ENCODE data around the gene EIF3M.
"Not testable (repeated sequence)": the region's sequence is repeated elsewhere in the genome, so short reads cannot be mapped to it uniquely, and the experiment has no call there.

EIF3M gene

DNA sequence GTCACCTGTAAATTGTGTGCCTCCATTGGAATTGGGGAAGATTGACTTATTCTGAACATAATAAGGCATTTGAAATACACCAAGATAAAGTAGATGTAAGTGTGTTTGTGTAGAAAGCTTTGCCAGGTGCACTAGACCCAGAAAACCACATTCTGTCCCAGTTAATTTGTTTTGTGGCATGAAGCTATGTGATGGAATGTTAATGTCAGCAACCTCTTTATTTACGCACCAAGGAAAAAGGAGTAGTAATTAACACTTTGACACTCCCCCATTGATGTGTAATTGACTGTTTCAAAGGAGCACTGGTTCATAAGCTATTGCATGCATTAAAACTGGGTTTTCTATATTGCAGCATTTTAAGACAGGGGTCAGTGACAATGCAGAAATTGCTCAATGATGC lies 14.3 kb downstream of the EIF3M start:
- no peak for DNase-seq

DNA sequence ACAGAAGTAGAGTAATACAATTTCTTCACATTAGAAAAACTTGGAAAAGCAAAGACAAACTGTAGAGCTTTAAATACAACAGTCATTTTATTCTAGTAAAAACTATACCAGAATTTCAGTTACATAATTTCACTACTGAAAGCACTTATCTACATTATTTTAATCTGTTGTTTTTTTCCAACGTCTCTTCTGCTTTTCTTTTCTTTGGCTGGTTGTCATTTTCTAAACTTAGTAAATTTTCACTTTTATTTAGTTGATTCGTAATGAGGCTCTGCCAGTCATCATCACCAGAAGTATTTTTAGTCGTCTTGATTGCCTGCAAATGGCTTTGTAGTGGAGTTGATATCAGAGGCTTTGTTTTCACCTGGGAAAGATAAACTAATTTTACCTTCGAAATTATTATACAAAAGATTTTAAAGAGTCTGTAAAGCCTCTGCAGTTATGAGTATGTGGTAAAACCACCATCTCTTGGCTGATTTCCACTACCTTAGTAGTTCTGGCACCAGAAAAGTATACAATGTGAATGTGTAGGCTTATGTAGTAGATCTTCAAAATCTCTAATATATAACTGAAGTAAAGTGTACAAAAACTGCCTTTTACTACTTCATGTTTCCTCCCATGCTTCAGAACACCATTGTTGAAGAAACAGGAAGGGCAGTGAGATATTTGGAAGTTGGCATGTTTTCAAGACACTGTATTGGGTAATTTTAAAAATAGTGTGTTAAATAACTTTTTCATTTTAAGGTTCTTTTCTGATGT lies 19.2 kb downstream of the EIF3M start:
- DNase-seq = no peak

DNA sequence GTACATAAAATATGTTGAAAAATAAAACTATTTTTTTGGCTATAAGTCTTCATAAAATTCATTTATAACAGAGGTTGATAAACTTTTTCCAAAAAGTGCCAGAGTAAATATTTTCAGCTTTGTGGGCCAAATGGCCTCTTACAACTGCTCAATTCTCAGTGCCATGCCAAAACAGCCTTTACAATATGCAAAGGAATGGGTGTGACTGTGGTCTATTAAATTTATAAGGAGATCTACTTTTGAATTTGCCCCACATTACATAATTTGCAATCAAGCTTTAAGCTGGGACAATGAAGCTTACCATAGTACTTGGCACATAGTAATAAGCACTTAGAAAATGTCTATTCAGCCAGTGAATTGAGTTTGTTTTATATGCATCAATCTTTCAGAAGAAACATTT lies 22.6 kb downstream of the EIF3M start:
- DNase-seq = no peak

GRCh38 chr11:32608826-32609225 lies 25.2 kb downstream of the EIF3M start:
- not testable (repeated sequence) for DNase-seq

GRCh38 chr11:32610797-32611352 lies 27.2 kb downstream of the EIF3M start:
- no peak for DNase-seq

DNA sequence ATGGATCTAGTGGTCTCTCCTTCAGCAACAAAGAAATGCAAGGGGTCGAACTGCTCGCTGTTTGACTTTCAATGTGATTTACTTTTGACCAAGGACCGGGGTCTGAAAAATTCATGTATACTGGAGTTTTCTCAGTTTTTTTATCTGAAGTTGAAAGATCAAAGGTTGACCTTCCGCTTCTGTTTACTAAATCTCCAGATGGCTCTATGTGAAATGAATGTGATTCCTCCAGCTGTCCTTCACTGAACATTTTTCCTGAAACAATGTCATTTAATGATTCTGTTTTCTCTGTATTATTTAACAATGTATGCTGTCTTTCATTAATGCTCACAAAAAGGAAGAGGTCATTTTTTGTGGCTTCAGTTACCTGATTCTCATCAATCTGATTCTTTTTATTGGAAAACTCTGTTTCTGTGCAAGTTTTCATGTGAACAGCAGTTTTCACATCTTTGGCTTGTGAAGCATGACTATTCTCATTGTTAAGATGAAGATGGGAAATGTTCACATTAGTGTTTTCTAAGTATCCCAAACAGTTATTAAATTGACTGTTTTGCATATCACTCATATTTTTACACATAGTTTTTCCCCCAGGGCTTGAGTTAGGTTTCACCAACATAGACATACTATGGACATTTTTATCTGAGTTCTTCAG lies 30.0 kb downstream of the EIF3M start:
- no peak for DNase-seq

- no peak for DNase-seq
These were observed 31.8 kb downstream of the EIF3M start for GRCh38 chr11:32615422-32615821.

GRCh38 chr11:32616903-32617302 lies 33.3 kb downstream of the EIF3M start:
- no peak for DNase-seq

- no peak for DNase-seq
These were observed 47.2 kb downstream of the EIF3M start for GRCh38 chr11:32630844-32631243.

- DNase-seq = no peak
These were observed 52.2 kb downstream of the EIF3M start for GRCh38 chr11:32635819-32636218.

GRCh38 chr11:32641361-32641760 lies 57.7 kb downstream of the EIF3M start:
- no peak for DNase-seq

GRCh38 chr11:32643526-32643925 lies 59.9 kb downstream of the EIF3M start:
- DNase-seq = no peak
